OCI-LY3 (cell line): ENCODE measurements around the gene LRPPRC.
A peak's percentile ranks its signal among the peaks of the same experiment; 100 is the strongest.

Source experiments
- H2AFZ ChIP-seq: fragments of 200-600, 300-600 bp; shearing (Covaris generic); 2 replicates; pipeline ENCODE4 v1.6.0; 2014; ENCODE audit warnings: antibody characterized with exemption, low read depth, low read length
- H3K27ac ChIP-seq: fragments of 200-600, 300-600 bp; sonication (generic); 2 replicates; pipeline ENCODE4 v1.5.1; 2014; ENCODE audit warnings: mild to moderate bottlenecking, low read length, moderate library complexity, mixed read lengths
- H3K27me3 ChIP-seq: fragments of 200-600, 300-600 bp; sonication (generic); 2 replicates; pipeline ENCODE4 v1.6.1; 2014; ENCODE audit warnings: low read depth, low read length, mixed read lengths
- H3K36me3 ChIP-seq: fragments of 200-600, 300-600 bp; sonication (generic); replicated peaks from 2 replicates; pipeline ENCODE3; 2014; ENCODE audit warnings: low read depth, low read length, mixed read lengths
- H3K4me1 ChIP-seq: fragments of 300-600, 200-600 bp; sonication (generic); 2 replicates; pipeline ENCODE4 v1.6.1; 2014; ENCODE audit warnings: low read length, mixed read lengths
- H3K4me2 ChIP-seq: fragments of 200-600, 300-600 bp; sonication (generic); 2 replicates; pipeline ENCODE4 v1.6.1; 2014; ENCODE audit warnings: low read length, mixed read lengths
- H3K4me3 ChIP-seq: fragments of 300-600, 200-600 bp; sonication (generic); 2 replicates; pipeline ENCODE4 v1.5.1; 2014; ENCODE audit warnings: antibody characterized with exemption, mild to moderate bottlenecking, low read length, moderate library complexity
- H3K79me2 ChIP-seq: fragments of 300-600, 200-600 bp; shearing (Covaris generic); 2 replicates; pipeline ENCODE4 v1.6.1; 2014; ENCODE audit warnings: mild to moderate bottlenecking, low read length, mixed read lengths
- H3K9ac ChIP-seq: fragments of 300-600, 200-600 bp; shearing (Covaris generic); 2 replicates; pipeline ENCODE4 v1.6.0; 2014; ENCODE audit warnings: mild to moderate bottlenecking, low read length, moderate library complexity
- H3K9me3 ChIP-seq: fragments of 200-600, 300-600 bp; shearing (Covaris generic); 2 replicates; pipeline ENCODE4 v1.6.1; 2014; ENCODE audit warnings: low read length, mixed read lengths; ENCODE audit not compliant: insufficient read depth
- H4K20me1 ChIP-seq: fragments of 200-600, 300-600 bp; sonication (generic); 2 replicates; pipeline ENCODE4 v1.6.1; 2016; ENCODE audit warnings: low read length, mixed read lengths; ENCODE audit not compliant: insufficient read depth
- CTCF ChIP-seq: fragments of 200-600, 300-600 bp; sonication (generic); IDR thresholded peaks from 2 replicates; pipeline ENCODE4 v1.5.1; 2014; ENCODE audit warnings: antibody characterized with exemption, low read length, low read depth
- EZH2phosphoT487 ChIP-seq: fragments of 200-600 bp; shearing (Covaris generic); IDR thresholded peaks from 2 replicates; pipeline ENCODE4 v1.6.1; 2018; ENCODE audit warnings: antibody characterized with exemption, mixed run types, low read depth

Gene LRPPRC

GRCh38 chr2:43905871-43906270 is 89.9 kb downstream of the LRPPRC start:
- TF ChIP-seq CTCF (no peak), EZH2phosphoT487 (no peak)
- Histone ChIP-seq H3K36me3 (peaks cover 43% of the 10 kb centered on the region), H2AFZ (no peak overlapping the region), H3K9ac (peak overlapping the region; percentile 3; the same call in 1 of the 2 replicates), H4K20me1 (peaks cover 53% of the 10 kb centered on the region), H3K9me3 (no peaks in the 10 kb centered on the region), H3K27ac (peak overlapping the region; percentile 72), H3K4me2 (peak overlapping the region; percentile 74), H3K79me2 (peaks cover 33% of the 10 kb centered on the region), H3K4me3 (peak overlapping the region; percentile 53), H3K4me1 (peaks cover 59% of the 10 kb centered on the region), H3K27me3 (no peaks in the 10 kb centered on the region)

- Histone ChIP-seq H3K79me2 (peaks cover 33% of the 10 kb centered on the region), H3K4me2 (peak overlapping the region; percentile 74), H4K20me1 (peaks cover 53% of the 10 kb centered on the region), H3K9me3 (no peaks in the 10 kb centered on the region), H3K4me1 (peaks cover 59% of the 10 kb centered on the region), H3K27me3 (no peaks in the 10 kb centered on the region), H3K4me3 (peak overlapping the region; percentile 53), H3K27ac (peak overlapping the region; percentile 72), H3K36me3 (peaks cover 45% of the 10 kb centered on the region), H3K9ac (peak overlapping the region; percentile 3; the same call in 1 of the 2 replicates), H2AFZ (no peak overlapping the region)
- TF ChIP-seq EZH2phosphoT487, result peak; percentile 80; the same call in 1 of the 2 replicates
- no peak for TF ChIP-seq CTCF
These were observed 90.4 kb downstream of the LRPPRC start for GRCh38 chr2:43905371-43905803.

- H3K4me2 ChIP-seq, result no peak overlapping the region
- peaks cover 4% of the 10 kb centered on the region for H3K4me1 ChIP-seq
- no peak overlapping the region for H2AFZ ChIP-seq
- H3K27me3 ChIP-seq, result no peaks in the 10 kb centered on the region
- H3K9me3 ChIP-seq, result no peaks in the 10 kb centered on the region
- H3K4me3 ChIP-seq, result no peak overlapping the region
- H3K79me2 ChIP-seq, result peaks cover 13% of the 10 kb centered on the region; the same call in 1 of the 2 replicates
- no peak overlapping the region for H3K27ac ChIP-seq
- TF ChIP-seq EZH2phosphoT487, result no peak
- TF ChIP-seq CTCF, result no peak
- no peak overlapping the region for H3K9ac ChIP-seq
- peaks cover 65% of the 10 kb centered on the region for H3K36me3 ChIP-seq
- H4K20me1 ChIP-seq, result peaks cover 24% of the 10 kb centered on the region
These were observed 96.2 kb downstream of the LRPPRC start for GRCh38 chr2:43899589-43899988.

- peaks cover 19% of the 10 kb centered on the region for H4K20me1 ChIP-seq
- H3K4me2 ChIP-seq, result no peak overlapping the region
- H3K27ac ChIP-seq, result no peak overlapping the region
- no peaks in the 10 kb centered on the region for H3K9me3 ChIP-seq
- TF ChIP-seq CTCF, result no peak
- TF ChIP-seq EZH2phosphoT487, result no peak
- H3K36me3 ChIP-seq, result peaks cover 61% of the 10 kb centered on the region
- peaks cover 8% of the 10 kb centered on the region; the same call in 1 of the 2 replicates for H3K79me2 ChIP-seq
- H3K4me3 ChIP-seq, result no peak overlapping the region
- no peak overlapping the region for H2AFZ ChIP-seq
- no peaks in the 10 kb centered on the region for H3K4me1 ChIP-seq
- H3K27me3 ChIP-seq, result no peaks in the 10 kb centered on the region
- no peak overlapping the region for H3K9ac ChIP-seq
These were observed 96.9 kb downstream of the LRPPRC start for GRCh38 chr2:43898838-43899346.
